ENCODE data around the gene CLEC3A. TPM values are rescaled to one million over a fixed set of nuclear protein-coding genes. Genes with fewer than 3 reads are reported as not detected.
"Not testable (repeated sequence)": the region's sequence is repeated elsewhere in the genome, so short reads cannot be mapped to it uniquely, and the experiment has no call there.

CLEC3A gene
- total and polyA plus RNA-seq, 5 donors from 2014 or later: not detected

DNA sequence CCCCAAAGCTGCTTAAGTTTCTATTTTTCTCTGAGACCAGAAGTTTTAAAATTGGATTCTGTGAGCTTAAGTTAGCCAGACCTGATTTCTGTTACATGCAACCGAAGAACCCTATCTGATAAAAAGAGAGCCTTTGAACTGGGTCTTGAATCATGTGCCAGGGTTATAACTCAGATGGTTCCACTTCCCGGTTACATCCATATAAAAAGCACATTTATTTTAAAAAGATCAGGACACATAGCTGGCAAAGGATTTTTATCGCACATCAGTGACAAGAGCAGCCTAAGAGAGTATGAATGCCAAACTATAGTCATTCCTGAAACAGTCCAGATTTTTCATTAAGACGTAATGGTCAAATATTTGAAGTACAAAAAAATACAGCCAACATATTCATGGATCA, 32.5 kb upstream of the CLEC3A start:
- Histone ChIP-seq H3K4me1 (ENCODE audit: control insufficient read depth, insufficient read depth, low read length, poor library complexity, severe bottlenecking) (no peaks in the 10 kb centered on the region), H3K4me3 (ENCODE audit: low read depth, low read length) (no peak overlapping the region), H3K27me3 (ENCODE audit: control insufficient read depth, insufficient read depth, low read length) (peaks cover 2% of the 10 kb centered on the region), H3K9me3 (ENCODE audit: control insufficient read depth in 2 of 2, low read length in 2 of 2) (no peaks in the 10 kb centered on the region), H3K36me3 (ENCODE audit: control insufficient read depth, insufficient read depth, low read length) (no peaks in the 10 kb centered on the region), H3K27ac (ENCODE audit: insufficient read depth, low read length, poor library complexity, severe bottlenecking) (no peak overlapping the region)
- Mint-ChIP-seq H3K27ac (no peak overlapping the region), H3K36me3 (no peaks in the 10 kb centered on the region), H3K4me3 (no peak overlapping the region), H3K9me3 (peaks cover 0 to 3% (median 2%) of the 10 kb centered on the region in 7 donors), H3K27me3 (no peaks in the 10 kb centered on the region), H3K4me1 (no peaks in the 10 kb centered on the region)
- ATAC-seq (ENCODE audit: low read depth in 2 of 2): no peak
- DNase-seq: no peak

DNA sequence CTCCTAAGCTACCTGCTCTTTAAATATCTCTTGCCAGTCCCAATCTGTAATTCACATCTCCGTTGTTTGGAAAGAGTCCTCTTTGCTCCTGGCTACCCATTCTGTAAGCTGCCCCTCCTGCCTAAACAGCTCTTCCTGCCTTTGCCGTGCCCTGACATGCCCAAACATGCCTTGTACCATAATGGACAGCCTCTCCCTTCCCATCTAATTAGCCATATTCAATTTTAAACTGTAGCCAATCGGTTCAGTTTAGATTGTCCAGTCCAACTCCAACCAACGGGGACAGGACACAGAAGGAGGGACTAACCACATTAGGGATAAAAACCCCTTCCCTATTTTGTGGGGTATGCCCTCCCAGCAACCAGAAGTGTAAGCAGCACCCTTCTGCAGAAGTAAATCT, 30.6 kb upstream of the CLEC3A start:
- Histone ChIP-seq H3K27ac (ENCODE audit: insufficient read depth, low read length, poor library complexity, severe bottlenecking) (no peak overlapping the region), H3K36me3 (ENCODE audit: control insufficient read depth, insufficient read depth, low read length) (no peaks in the 10 kb centered on the region), H3K27me3 (ENCODE audit: control insufficient read depth, insufficient read depth, low read length) (no peaks in the 10 kb centered on the region), H3K9me3 (ENCODE audit: control insufficient read depth in 2 of 2, low read length in 2 of 2) (peaks cover 0 to 3% of the 10 kb centered on the region in 2 experiments), H3K4me1 (ENCODE audit: control insufficient read depth, insufficient read depth, low read length, poor library complexity, severe bottlenecking) (no peaks in the 10 kb centered on the region), H3K4me3 (ENCODE audit: low read depth, low read length) (no peak overlapping the region)
- no peaks in the 10 kb centered on the region for H3K27me3 Mint-ChIP-seq
- H3K36me3 Mint-ChIP-seq: no peaks in the 10 kb centered on the region
- no peak overlapping the region for H3K27ac Mint-ChIP-seq
- DNase-seq (no peak), ATAC-seq (ENCODE audit: low read depth in 2 of 2) (no peak)
- no peaks in the 10 kb centered on the region for H3K4me1 Mint-ChIP-seq
- peaks cover 0 to 11% (median 2%) of the 10 kb centered on the region in 7 donors for H3K9me3 Mint-ChIP-seq
- H3K4me3 Mint-ChIP-seq: no peak overlapping the region

DNA sequence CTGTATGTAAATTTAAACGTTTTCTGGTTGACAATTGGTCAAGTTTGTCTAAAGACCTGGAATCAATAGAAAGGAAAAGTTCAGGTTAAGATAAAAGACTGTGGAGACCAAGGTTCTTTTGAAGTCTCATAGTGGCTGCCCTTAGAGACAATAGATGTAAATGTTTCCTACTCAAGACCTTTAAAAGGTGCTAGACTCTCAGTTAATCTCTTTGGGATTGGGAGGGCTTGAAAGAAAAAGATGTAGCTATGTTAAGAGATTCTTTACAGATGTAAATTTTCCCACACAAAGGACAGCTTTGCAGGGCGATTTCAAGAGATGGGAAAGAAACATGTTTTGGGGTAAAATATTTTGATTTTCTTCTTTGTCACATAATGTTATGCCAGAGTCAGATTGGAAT, 30.0 kb upstream of the CLEC3A start:
- peaks cover 0 to 15% (median 2%) of the 10 kb centered on the region in 7 donors for H3K9me3 Mint-ChIP-seq
- not testable (repeated sequence) for H3K36me3 ChIP-seq (ENCODE audit: control insufficient read depth, insufficient read depth, low read length); H3K27ac ChIP-seq (ENCODE audit: insufficient read depth, low read length, poor library complexity, severe bottlenecking); H3K27ac Mint-ChIP-seq; H3K4me1 ChIP-seq (ENCODE audit: control insufficient read depth, insufficient read depth, low read length, poor library complexity, severe bottlenecking); H3K4me3 Mint-ChIP-seq; H3K4me1 Mint-ChIP-seq; H3K27me3 ChIP-seq (ENCODE audit: control insufficient read depth, insufficient read depth, low read length); DNase-seq; H3K36me3 Mint-ChIP-seq; H3K9me3 ChIP-seq (ENCODE audit: control insufficient read depth in 2 of 2, low read length in 2 of 2); H3K4me3 ChIP-seq (ENCODE audit: low read depth, low read length); ATAC-seq (ENCODE audit: low read depth in 2 of 2); H3K27me3 Mint-ChIP-seq

GRCh38 chr16:77993111-77993985, 29.0 kb upstream of the CLEC3A start:
- Mint-ChIP-seq H3K27ac (no peak overlapping the region), H3K36me3 (no peaks in the 10 kb centered on the region), H3K4me3 (no peak overlapping the region), H3K4me1 (no peaks in the 10 kb centered on the region), H3K9me3 (peaks cover 0 to 15% (median 2%) of the 10 kb centered on the region in 7 donors), H3K27me3 (no peaks in the 10 kb centered on the region)
- H3K4me1 ChIP-seq (ENCODE audit: control insufficient read depth, insufficient read depth, low read length, poor library complexity, severe bottlenecking): no peaks in the 10 kb centered on the region
- ATAC-seq (ENCODE audit: low read depth in 2 of 2): no peak
- H3K9me3 ChIP-seq (ENCODE audit: control insufficient read depth in 2 of 2, low read length in 2 of 2): peaks cover 0 to 3% of the 10 kb centered on the region in 2 experiments
- H3K4me3 ChIP-seq (ENCODE audit: low read depth, low read length): no peak overlapping the region
- DNase-seq: no peak
- no peaks in the 10 kb centered on the region for H3K27me3 ChIP-seq (ENCODE audit: control insufficient read depth, insufficient read depth, low read length)
- H3K27ac ChIP-seq (ENCODE audit: insufficient read depth, low read length, poor library complexity, severe bottlenecking): no peak overlapping the region
- H3K36me3 ChIP-seq (ENCODE audit: control insufficient read depth, insufficient read depth, low read length): no peaks in the 10 kb centered on the region

- peaks cover 0 to 3% of the 10 kb centered on the region in 2 experiments for H3K9me3 ChIP-seq (ENCODE audit: control insufficient read depth in 2 of 2, low read length in 2 of 2)
- no peak overlapping the region for H3K4me3 ChIP-seq (ENCODE audit: low read depth, low read length)
- DNase-seq: no peak
- no peak for ATAC-seq (ENCODE audit: low read depth in 2 of 2)
- no peak overlapping the region for H3K4me3 Mint-ChIP-seq
- H3K4me1 Mint-ChIP-seq: no peaks in the 10 kb centered on the region
- no peak overlapping the region for H3K27ac Mint-ChIP-seq
- H3K27me3 ChIP-seq (ENCODE audit: control insufficient read depth, insufficient read depth, low read length): no peaks in the 10 kb centered on the region
- H3K27ac ChIP-seq (ENCODE audit: insufficient read depth, low read length, poor library complexity, severe bottlenecking): no peak overlapping the region
- no peaks in the 10 kb centered on the region for H3K4me1 ChIP-seq (ENCODE audit: control insufficient read depth, insufficient read depth, low read length, poor library complexity, severe bottlenecking)
- H3K9me3 Mint-ChIP-seq: peaks cover 0 to 15% (median 3%) of the 10 kb centered on the region in 7 donors
- H3K36me3 ChIP-seq (ENCODE audit: control insufficient read depth, insufficient read depth, low read length): no peaks in the 10 kb centered on the region
- peaks cover 6% of the 10 kb centered on the region for H3K27me3 Mint-ChIP-seq
- no peaks in the 10 kb centered on the region for H3K36me3 Mint-ChIP-seq
Observed at GRCh38 chr16:77995843-77996455, 26.4 kb upstream of the CLEC3A start.

GRCh38 chr16:77998350-77999023, 23.9 kb upstream of the CLEC3A start:
- ATAC-seq (ENCODE audit: low read depth in 2 of 2) (no peak), DNase-seq (no peak)
- no peak overlapping the region for H3K4me3 ChIP-seq (ENCODE audit: low read depth, low read length)
- Mint-ChIP-seq H3K9me3 (peaks cover 0 to 15% (median 1%) of the 10 kb centered on the region in 7 donors), H3K27me3 (peaks cover 9% of the 10 kb centered on the region), H3K4me3 (no peak overlapping the region), H3K27ac (no peak overlapping the region), H3K4me1 (no peaks in the 10 kb centered on the region), H3K36me3 (no peaks in the 10 kb centered on the region)
- no peaks in the 10 kb centered on the region for H3K27me3 ChIP-seq (ENCODE audit: control insufficient read depth, insufficient read depth, low read length)
- no peak overlapping the region for H3K27ac ChIP-seq (ENCODE audit: insufficient read depth, low read length, poor library complexity, severe bottlenecking)
- H3K36me3 ChIP-seq (ENCODE audit: control insufficient read depth, insufficient read depth, low read length): no peaks in the 10 kb centered on the region
- peaks cover 0 to 3% of the 10 kb centered on the region in 2 experiments for H3K9me3 ChIP-seq (ENCODE audit: control insufficient read depth in 2 of 2, low read length in 2 of 2)
- no peaks in the 10 kb centered on the region for H3K4me1 ChIP-seq (ENCODE audit: control insufficient read depth, insufficient read depth, low read length, poor library complexity, severe bottlenecking)

DNA sequence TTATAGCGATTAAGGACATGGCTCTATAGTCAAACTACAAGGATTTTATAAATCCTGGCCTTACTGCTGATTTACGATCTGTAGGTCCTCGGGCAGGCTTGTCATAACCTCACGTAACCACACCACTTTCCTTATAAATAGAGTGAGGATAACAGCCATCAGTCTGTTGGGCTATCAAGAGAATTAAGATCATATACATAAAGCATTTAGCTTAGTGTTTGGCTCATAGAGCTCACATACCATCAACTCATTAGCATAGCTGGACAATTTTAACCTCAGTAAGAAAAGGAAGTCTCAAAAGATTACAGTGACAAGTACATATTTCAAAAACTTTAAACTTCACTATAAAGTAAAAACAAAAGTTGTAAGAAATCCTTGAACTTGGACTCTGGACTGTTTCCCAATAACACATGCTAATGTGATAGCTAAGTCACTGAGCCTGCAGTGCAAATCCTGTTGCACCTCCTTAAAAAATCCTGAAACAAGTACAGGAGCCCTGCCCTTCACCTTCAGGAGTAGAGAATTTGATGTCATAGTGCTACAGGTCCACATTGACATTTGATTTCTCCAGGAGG, 20.8 kb upstream of the CLEC3A start:
- H3K4me1 Mint-ChIP-seq: no peaks in the 10 kb centered on the region
- no peaks in the 10 kb centered on the region for H3K9me3 ChIP-seq (ENCODE audit: control insufficient read depth in 2 of 2, low read length in 2 of 2)
- no peaks in the 10 kb centered on the region for H3K36me3 Mint-ChIP-seq
- H3K27ac ChIP-seq (ENCODE audit: insufficient read depth, low read length, poor library complexity, severe bottlenecking): no peak overlapping the region
- ATAC-seq (ENCODE audit: low read depth in 2 of 2): no peak
- H3K4me1 ChIP-seq (ENCODE audit: control insufficient read depth, insufficient read depth, low read length, poor library complexity, severe bottlenecking): no peaks in the 10 kb centered on the region
- no peaks in the 10 kb centered on the region for H3K27me3 ChIP-seq (ENCODE audit: control insufficient read depth, insufficient read depth, low read length)
- no peak overlapping the region for H3K27ac Mint-ChIP-seq
- no peaks in the 10 kb centered on the region for H3K36me3 ChIP-seq (ENCODE audit: control insufficient read depth, insufficient read depth, low read length)
- H3K27me3 Mint-ChIP-seq: peaks cover 13% of the 10 kb centered on the region
- H3K4me3 Mint-ChIP-seq: no peak overlapping the region
- DNase-seq: no peak
- H3K4me3 ChIP-seq (ENCODE audit: low read depth, low read length): no peak overlapping the region
- H3K9me3 Mint-ChIP-seq: peaks cover 0 to 4% (median 1%) of the 10 kb centered on the region in 7 donors
